ENCODE data around the gene HAPLN3.

DNA sequence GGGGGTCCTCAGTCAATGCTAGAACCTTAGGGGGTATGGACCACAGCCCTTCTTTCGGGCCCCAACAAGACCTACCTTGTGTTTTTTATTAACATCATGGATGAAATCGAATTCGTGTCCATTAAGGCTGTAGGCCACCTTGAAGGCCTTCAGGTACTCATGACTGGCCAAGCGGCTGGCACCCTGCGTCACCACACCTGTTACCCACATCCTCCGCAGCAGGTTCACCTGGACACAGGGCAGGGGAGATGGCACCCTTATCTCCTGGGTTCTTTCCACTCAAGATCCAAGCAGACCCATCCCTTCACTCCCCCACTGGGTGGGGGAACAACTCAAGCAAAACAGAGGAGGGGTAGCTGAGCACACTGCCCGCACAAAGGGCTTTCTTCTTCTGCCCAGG, 11.2 kb upstream of the HAPLN3 start:
- TF ChIP-seq, protein P1, sequence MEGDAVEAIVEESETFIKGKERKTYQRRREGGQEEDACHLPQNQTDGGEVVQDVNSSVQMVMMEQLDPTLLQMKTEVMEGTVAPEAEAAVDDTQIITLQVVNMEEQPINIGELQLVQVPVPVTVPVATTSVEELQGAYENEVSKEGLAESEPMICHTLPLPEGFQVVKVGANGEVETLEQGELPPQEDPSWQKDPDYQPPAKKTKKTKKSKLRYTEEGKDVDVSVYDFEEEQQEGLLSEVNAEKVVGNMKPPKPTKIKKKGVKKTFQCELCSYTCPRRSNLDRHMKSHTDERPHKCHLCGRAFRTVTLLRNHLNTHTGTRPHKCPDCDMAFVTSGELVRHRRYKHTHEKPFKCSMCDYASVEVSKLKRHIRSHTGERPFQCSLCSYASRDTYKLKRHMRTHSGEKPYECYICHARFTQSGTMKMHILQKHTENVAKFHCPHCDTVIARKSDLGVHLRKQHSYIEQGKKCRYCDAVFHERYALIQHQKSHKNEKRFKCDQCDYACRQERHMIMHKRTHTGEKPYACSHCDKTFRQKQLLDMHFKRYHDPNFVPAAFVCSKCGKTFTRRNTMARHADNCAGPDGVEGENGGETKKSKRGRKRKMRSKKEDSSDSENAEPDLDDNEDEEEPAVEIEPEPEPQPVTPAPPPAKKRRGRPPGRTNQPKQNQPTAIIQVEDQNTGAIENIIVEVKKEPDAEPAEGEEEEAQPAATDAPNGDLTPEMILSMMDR (IDR thresholded peaks at IDR 0.05): no peak
- no peak for TF ChIP-seq POLR2A (IDR thresholded peaks at IDR 0.05)
